ENCODE results near the gene MAST1.
"Not testable (repeated sequence)": the region's sequence is repeated elsewhere in the genome, so short reads cannot be mapped to it uniquely, and the experiment has no call there.

MAST1 gene

GRCh38 chr19:12838182-12838885, at the start of gene MAST1:
Gene MAST1, plus strand, starts transcription at chr19:12838515. Its CDS starts 58 bp downstream, at chr19:12838573.
- DNase-seq: peak; percentile 50

- no peak for DNase-seq
These were observed 49.6 kb upstream of the MAST1 start for GRCh38 chr19:12788682-12789097.

- DNase-seq: no peak
These were observed 49.0 kb upstream of the MAST1 start for GRCh38 chr19:12789098-12789903.

- DNase-seq: peak; percentile 93
These were observed 48.3 kb upstream of the MAST1 start for GRCh38 chr19:12789904-12790619.

GRCh38 chr19:12790628-12791344, 47.5 kb upstream of the MAST1 start:
- DNase-seq: no peak

GRCh38 chr19:12791345-12792050, 46.8 kb upstream of the MAST1 start, which contains the start of gene JUNB:
Gene JUNB, plus strand, starts transcription at chr19:12791486. Its CDS starts 286 bp downstream, at chr19:12791772.
- peak; percentile 92 for DNase-seq

GRCh38 chr19:12792051-12792852, 46.1 kb upstream of the MAST1 start:
- DNase-seq: peak; percentile 71

- no peak for DNase-seq
These were observed 45.4 kb upstream of the MAST1 start for GRCh38 chr19:12792853-12793289.

GRCh38 chr19:12793290-12794195, 44.8 kb upstream of the MAST1 start:
- peak; percentile 89 for DNase-seq

GRCh38 chr19:12794196-12794941, 43.9 kb upstream of the MAST1 start:
- DNase-seq: no peak

- DNase-seq: no peak
These were observed 43.3 kb upstream of the MAST1 start for GRCh38 chr19:12794971-12795381.

- DNase-seq: peak; percentile 78
These were observed 41.9 kb upstream of the MAST1 start for GRCh38 chr19:12796146-12797071.

GRCh38 chr19:12797141-12797587, 41.2 kb upstream of the MAST1 start:
- DNase-seq: no peak

GRCh38 chr19:12797607-12798006, 40.7 kb upstream of the MAST1 start:
- not testable (repeated sequence) for DNase-seq

- DNase-seq: no peak
These were observed 38.4 kb upstream of the MAST1 start for GRCh38 chr19:12799742-12800465.

GRCh38 chr19:12800466-12800770, 37.9 kb upstream of the MAST1 start:
- DNase-seq: no peak

GRCh38 chr19:12800923-12801465, 37.3 kb upstream of the MAST1 start:
- no peak for DNase-seq
